Measurements from ENCODE around the gene TRAF3. TPM values are rescaled to one million over a fixed set of nuclear protein-coding genes. Genes with fewer than 3 reads are reported as not detected.

The TRAF3 gene
- total and polyA plus RNA-seq, 12 donors, result 2.3 to 15.6 (median 10.2) TPM

DNA sequence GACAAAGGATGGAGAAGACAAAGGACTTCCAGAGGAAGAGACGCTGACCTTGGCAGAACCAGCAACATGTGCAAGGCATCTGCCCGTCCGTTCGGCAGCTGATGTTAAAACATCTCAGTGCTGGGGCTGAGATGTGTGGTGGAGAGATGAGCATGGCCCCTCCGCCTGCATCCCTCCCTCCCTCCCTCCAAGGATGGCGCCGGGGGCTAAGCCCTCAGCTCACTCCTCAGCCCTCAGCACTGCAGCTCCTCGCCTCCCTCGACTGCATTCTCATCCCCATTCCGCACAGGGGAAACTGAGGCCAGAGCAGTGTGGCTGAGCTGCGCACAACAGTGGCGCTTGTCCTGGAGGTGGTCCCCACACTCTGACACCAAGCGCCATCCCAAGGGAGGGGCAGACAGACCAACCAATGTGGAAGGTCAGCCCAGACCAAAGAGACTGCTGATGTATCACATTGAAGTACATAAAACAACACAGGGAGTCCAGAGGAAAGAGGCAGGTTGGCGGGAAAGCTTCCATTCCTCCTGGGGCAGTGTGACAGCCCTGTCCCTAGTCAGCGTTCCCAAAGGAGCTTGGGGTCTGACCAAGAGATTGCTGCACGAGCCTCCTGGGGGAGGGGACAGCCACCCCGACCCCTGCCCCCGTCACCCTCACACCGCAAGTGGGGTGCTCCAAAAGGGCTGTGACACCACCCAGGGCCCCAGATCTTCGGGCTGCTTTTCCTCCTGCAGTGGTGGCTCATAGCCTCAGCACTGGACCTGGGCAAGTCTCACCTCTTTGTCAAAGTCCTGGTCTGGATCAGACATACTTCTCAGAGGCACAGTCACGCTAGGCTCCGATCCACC, 160.3 kb downstream of the TRAF3 start:
- no peak for DNase-seq
- Histone ChIP-seq H3K27me3 (no peaks in the 10 kb centered on the region), H3K9me3 (no peaks in the 10 kb centered on the region), H3K27ac (no peak overlapping the region), H3K36me3 (peaks cover 0 to 98% (median 48%) of the 10 kb centered on the region in 9 donors), H3K4me3 (no peak overlapping the region), H3K4me1 (peaks cover 0 to 8% (median 3%) of the 10 kb centered on the region in 9 donors)
- no peak for ATAC-seq
- intact Hi-C loops (cut with DNase I), result no loop called here
- TF ChIP-seq, protein P1, sequence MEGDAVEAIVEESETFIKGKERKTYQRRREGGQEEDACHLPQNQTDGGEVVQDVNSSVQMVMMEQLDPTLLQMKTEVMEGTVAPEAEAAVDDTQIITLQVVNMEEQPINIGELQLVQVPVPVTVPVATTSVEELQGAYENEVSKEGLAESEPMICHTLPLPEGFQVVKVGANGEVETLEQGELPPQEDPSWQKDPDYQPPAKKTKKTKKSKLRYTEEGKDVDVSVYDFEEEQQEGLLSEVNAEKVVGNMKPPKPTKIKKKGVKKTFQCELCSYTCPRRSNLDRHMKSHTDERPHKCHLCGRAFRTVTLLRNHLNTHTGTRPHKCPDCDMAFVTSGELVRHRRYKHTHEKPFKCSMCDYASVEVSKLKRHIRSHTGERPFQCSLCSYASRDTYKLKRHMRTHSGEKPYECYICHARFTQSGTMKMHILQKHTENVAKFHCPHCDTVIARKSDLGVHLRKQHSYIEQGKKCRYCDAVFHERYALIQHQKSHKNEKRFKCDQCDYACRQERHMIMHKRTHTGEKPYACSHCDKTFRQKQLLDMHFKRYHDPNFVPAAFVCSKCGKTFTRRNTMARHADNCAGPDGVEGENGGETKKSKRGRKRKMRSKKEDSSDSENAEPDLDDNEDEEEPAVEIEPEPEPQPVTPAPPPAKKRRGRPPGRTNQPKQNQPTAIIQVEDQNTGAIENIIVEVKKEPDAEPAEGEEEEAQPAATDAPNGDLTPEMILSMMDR (IDR thresholded peaks at IDR 0.05), result no peak
- 92% methylated on average over 22 of the region's 22 CpGs for WGBS, 2 donors

DNA sequence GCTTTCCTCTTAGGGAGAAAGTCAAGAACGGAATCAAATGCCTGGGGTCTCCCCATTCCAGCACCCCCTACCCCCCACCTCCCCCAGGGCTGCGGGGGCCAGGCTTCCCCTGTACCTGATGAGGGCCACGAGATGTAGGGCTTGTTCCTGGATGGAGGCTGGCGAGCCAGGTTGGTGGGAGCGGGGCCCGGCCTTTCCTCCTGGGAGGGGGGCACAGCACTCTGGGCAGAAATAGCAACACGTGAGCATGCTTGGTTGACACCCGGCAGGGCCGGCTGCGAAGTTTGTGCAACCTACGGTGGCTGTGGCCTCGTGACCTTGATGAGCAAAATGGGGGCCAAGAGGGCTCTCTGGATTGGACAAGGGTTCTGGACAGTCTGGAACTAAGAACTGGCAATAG, 160.9 kb downstream of the TRAF3 start:
- Histone ChIP-seq H3K4me3 (no peak overlapping the region), H3K27me3 (no peaks in the 10 kb centered on the region), H3K4me1 (peaks cover 0 to 8% (median 3%) of the 10 kb centered on the region in 9 donors), H3K9me3 (no peaks in the 10 kb centered on the region), H3K27ac (no peak overlapping the region), H3K36me3 (peaks cover 0 to 100% (median 49%) of the 10 kb centered on the region in 9 donors)
- TF ChIP-seq, protein P1 (IDR thresholded peaks at IDR 0.05), result no peak
- 89 to 93% methylated on average over 12 of the region's 12 CpGs for WGBS, 2 donors
- no peak for DNase-seq
- intact Hi-C loops (cut with DNase I), result no loop called here
- no peak for ATAC-seq

DNA sequence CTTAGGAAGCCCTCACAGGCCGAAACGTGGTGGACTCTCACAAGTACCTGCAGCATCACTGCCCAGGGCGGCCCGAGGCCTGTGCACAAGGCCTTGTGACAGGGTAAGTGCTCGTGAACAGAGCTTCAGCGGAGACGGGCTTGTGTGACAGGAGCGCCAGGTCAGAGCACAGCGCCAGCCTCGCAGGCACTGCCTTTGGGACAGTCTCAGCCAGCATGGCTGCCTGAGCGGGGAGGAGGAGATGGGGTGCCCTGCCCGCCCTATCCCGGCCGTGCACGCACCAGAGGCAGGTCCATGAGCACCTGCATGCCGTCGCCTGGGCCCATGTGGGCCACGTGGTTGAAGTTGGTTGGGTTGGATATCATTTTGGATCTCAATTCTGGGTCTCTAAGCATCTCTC, 162.1 kb downstream of the TRAF3 start:
- TF ChIP-seq, protein P1 (IDR thresholded peaks at IDR 0.05), result no peak
- no peak overlapping the region for H3K4me3 ChIP-seq
- DNase-seq (no peak), ATAC-seq (peak in 1 of 8 donors; percentile 48)
- WGBS, 2 donors, result 97% methylated on average over 18 of the region's 18 CpGs
- peaks cover 0 to 100% (median 54%) of the 10 kb centered on the region in 9 donors for H3K36me3 ChIP-seq
- H3K9me3 ChIP-seq, result no peaks in the 10 kb centered on the region
- peaks cover 0 to 8% (median 3%) of the 10 kb centered on the region in 9 donors for H3K4me1 ChIP-seq
- intact Hi-C loops (cut with DNase I), result no loop called here
- no peaks in the 10 kb centered on the region for H3K27me3 ChIP-seq
- no peak overlapping the region for H3K27ac ChIP-seq

DNA sequence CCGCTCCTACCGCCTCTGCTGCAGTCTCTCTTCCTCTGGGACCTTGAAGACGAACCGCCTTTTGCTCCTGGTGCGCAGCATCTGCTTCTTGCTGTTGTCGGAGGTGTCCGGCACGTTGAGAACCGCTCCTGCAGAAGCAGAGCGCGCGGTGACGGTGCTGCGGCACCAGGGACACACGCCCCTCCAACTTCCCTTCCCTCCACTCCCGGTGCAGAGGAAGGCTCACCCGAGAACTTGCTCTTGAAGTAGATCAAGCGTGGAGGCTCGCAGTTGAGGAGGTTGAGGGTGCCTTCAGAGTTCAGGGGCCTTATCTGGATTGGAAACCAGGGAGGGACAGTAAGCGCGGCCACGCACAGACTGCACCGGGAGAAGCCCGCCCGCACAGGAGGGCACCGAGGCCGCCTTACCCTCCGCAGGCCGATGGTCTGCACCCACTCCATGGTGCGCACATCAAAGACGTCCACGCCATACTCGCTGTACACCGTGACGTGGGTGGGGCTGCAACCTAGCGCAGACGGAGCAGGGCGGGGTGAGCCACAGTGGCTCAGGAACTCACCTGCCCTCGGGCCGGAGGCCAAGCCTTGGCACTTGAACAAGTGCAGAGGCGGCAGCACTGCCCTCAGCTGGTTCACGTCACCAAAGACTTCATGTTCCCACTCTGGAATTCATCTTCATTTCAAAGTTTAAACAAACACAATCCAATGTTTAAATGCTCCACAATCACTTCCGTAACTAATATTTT, 162.7 kb downstream of the TRAF3 start:
- TF ChIP-seq, protein P1 (IDR thresholded peaks at IDR 0.05), result no peak
- intact Hi-C loops (cut with DNase I), result loop anchor here in 1 of 10 donors (5.0 kb wide), 1 partner anchor 1962 kb away; no protein-coding TSS in a partner anchor
- Histone ChIP-seq H3K27me3 (no peaks in the 10 kb centered on the region), H3K36me3 (peaks cover 0 to 100% (median 59%) of the 10 kb centered on the region in 9 donors), H3K4me1 (peaks cover 0 to 8% (median 3%) of the 10 kb centered on the region in 9 donors), H3K9me3 (no peaks in the 10 kb centered on the region), H3K27ac (no peak overlapping the region), H3K4me3 (no peak overlapping the region)
- WGBS, 2 donors, result 91 to 92% methylated on average over 43 of the region's 43 CpGs
- ATAC-seq (peak in 4 of 8 donors; percentile 4 to 22 (median 14)), DNase-seq (no peak)
